ENCODE measurements around the gene DCPS.
"Not testable (repeated sequence)": the region's sequence is repeated elsewhere in the genome, so short reads cannot be mapped to it uniquely, and the experiment has no call there.

DCPS gene

GRCh38 chr11:126345759-126346585 is 42.1 kb downstream of the DCPS start:
- DNase-seq (ENCODE audit: low read depth): peak; percentile 98

- DNase-seq (ENCODE audit: low read depth): no peak
These were observed 42.7 kb downstream of the DCPS start for GRCh38 chr11:126346586-126346940.

GRCh38 chr11:126346946-126347345 is 43.1 kb downstream of the DCPS start:
- DNase-seq (ENCODE audit: low read depth): not testable (repeated sequence)

GRCh38 chr11:126347751-126348668 is 44.1 kb downstream of the DCPS start:
- no peak for DNase-seq (ENCODE audit: low read depth)

- DNase-seq (ENCODE audit: low read depth): no peak
These were observed 45.1 kb downstream of the DCPS start for GRCh38 chr11:126348806-126349582.

GRCh38 chr11:126350836-126351235 is 47.0 kb downstream of the DCPS start:
- peak; percentile 48 for DNase-seq (ENCODE audit: low read depth)

GRCh38 chr11:126352163-126352562 is 48.3 kb downstream of the DCPS start:
- no peak for DNase-seq (ENCODE audit: low read depth)

GRCh38 chr11:126352934-126353801 is 49.3 kb downstream of the DCPS start:
- DNase-seq (ENCODE audit: low read depth): peak; percentile 85

- DNase-seq (ENCODE audit: low read depth): no peak
These were observed 50.9 kb downstream of the DCPS start for GRCh38 chr11:126354631-126355323.

GRCh38 chr11:126355324-126355925 is 51.6 kb downstream of the DCPS start, which contains the start of gene ST3GAL4:
Gene ST3GAL4 (plus strand): TSS chr11:126355686. CDS start chr11:126406156, 50,470 bp downstream.
- DNase-seq (ENCODE audit: low read depth): peak; percentile 58

GRCh38 chr11:126355926-126356897 is 52.4 kb downstream of the DCPS start:
- peak; percentile 49 for DNase-seq (ENCODE audit: low read depth)

GRCh38 chr11:126357055-126357962 is 53.4 kb downstream of the DCPS start:
- no peak for DNase-seq (ENCODE audit: low read depth)

GRCh38 chr11:126357969-126358762 is 54.3 kb downstream of the DCPS start:
- no peak for DNase-seq (ENCODE audit: low read depth)

GRCh38 chr11:126358763-126359160 is 54.9 kb downstream of the DCPS start:
- DNase-seq (ENCODE audit: low read depth): no peak

GRCh38 chr11:126359431-126360048 is 55.7 kb downstream of the DCPS start:
- no peak for DNase-seq (ENCODE audit: low read depth)

GRCh38 chr11:126360049-126360446 is 56.2 kb downstream of the DCPS start:
- no peak for DNase-seq (ENCODE audit: low read depth)

All from amniotic epithelial cell (primary cell).